ENCODE measurements around the gene RASA1.

- TF ChIP-seq CTCF (IDR thresholded peaks at IDR 0.05; ENCODE audit: borderline replicate concordance, extremely low read depth, low read length, poor library complexity, severe bottlenecking) (no peak), EZH2 (IDR thresholded peaks at IDR 0.05; ENCODE audit: borderline replicate concordance, low read depth, low read length, severe bottlenecking) (no peak)
Observed at GRCh38 chr5:87245451-87245850, 22.2 kb upstream of the RASA1 start.
